Esophagus muscularis mucosa (tissue), 3 donors: Measurements from ENCODE around the gene CISD3.

ENCODE experiments used
- POLR2A ChIP-seq: fragments of 450-650 bp; IDR thresholded peaks from one replicate; pipeline ENCODE4 v1.6.1; 2017; ENCODE audit warnings: antibody characterized with exemption, moderate library complexity, mild to moderate bottlenecking, low read depth
- TF ChIP-seq, protein P1 (sequence below), 3 experiments: fragments of 200-600 bp in 2 of 3; fragments of 450-650 bp in 1 of 3; sonication (generic) in 2 of 3; IDR thresholded peaks; one replicate each; pipeline ENCODE4 v1.5.1; 2017 to 2019; ENCODE audit warnings: antibody characterized with exemption in 3 of 3, mild to moderate bottlenecking in 2 of 3, moderate library complexity in 1 of 3

- TF ChIP-seq, protein P1, sequence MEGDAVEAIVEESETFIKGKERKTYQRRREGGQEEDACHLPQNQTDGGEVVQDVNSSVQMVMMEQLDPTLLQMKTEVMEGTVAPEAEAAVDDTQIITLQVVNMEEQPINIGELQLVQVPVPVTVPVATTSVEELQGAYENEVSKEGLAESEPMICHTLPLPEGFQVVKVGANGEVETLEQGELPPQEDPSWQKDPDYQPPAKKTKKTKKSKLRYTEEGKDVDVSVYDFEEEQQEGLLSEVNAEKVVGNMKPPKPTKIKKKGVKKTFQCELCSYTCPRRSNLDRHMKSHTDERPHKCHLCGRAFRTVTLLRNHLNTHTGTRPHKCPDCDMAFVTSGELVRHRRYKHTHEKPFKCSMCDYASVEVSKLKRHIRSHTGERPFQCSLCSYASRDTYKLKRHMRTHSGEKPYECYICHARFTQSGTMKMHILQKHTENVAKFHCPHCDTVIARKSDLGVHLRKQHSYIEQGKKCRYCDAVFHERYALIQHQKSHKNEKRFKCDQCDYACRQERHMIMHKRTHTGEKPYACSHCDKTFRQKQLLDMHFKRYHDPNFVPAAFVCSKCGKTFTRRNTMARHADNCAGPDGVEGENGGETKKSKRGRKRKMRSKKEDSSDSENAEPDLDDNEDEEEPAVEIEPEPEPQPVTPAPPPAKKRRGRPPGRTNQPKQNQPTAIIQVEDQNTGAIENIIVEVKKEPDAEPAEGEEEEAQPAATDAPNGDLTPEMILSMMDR (IDR thresholded peaks at IDR 0.05), result no peak
- no peak for TF ChIP-seq POLR2A
These were observed 1.6 kb downstream of the CISD3 start for GRCh38 chr17:38731526-38732294.
